GM21423 (cell line): Measurements from ENCODE around the gene PSORS1C1.

Source experiments
- ATAC-seq: cut with Tn5 transposase; IDR thresholded peaks from one replicate; pipeline ENCODE4 v1.9.1; 2021; ENCODE audit warnings: mild to moderate bottlenecking, moderate library complexity; ENCODE audit not compliant: unreplicated experiment

The PSORS1C1 gene

GRCh38 chr6:31125586-31126363, 11.2 kb downstream of the PSORS1C1 start:
- no peak for ATAC-seq

GRCh38 chr6:31126396-31127175, 12.0 kb downstream of the PSORS1C1 start:
- ATAC-seq = no peak

GRCh38 chr6:31128093-31128676, 13.6 kb downstream of the PSORS1C1 start:
- no peak for ATAC-seq

- no peak for ATAC-seq
These were observed 14.5 kb downstream of the PSORS1C1 start for GRCh38 chr6:31129130-31129529.

GRCh38 chr6:31130751-31131150, 16.2 kb downstream of the PSORS1C1 start:
- no peak for ATAC-seq

- ATAC-seq = no peak
These were observed 17.0 kb downstream of the PSORS1C1 start for GRCh38 chr6:31131595-31131994.

- ATAC-seq = no peak
These were observed 18.2 kb downstream of the PSORS1C1 start for GRCh38 chr6:31132806-31133205.

GRCh38 chr6:31135710-31136109, 21.1 kb downstream of the PSORS1C1 start:
- ATAC-seq = no peak

- no peak for ATAC-seq
These were observed 24.4 kb downstream of the PSORS1C1 start, which contains the start of gene PSORS1C2 for GRCh38 chr6:31138982-31139381. Gene PSORS1C2, minus strand, starts transcription at chr6:31139066. Its CDS starts 40 bp downstream, at chr6:31139026.

GRCh38 chr6:31139599-31139998, 25.0 kb downstream of the PSORS1C1 start:
- no peak for ATAC-seq

GRCh38 chr6:31140643-31141042, 26.0 kb downstream of the PSORS1C1 start:
- no peak for ATAC-seq

- ATAC-seq = no peak
These were observed 27.8 kb downstream of the PSORS1C1 start for GRCh38 chr6:31142361-31142761.

GRCh38 chr6:31143148-31143547, 28.5 kb downstream of the PSORS1C1 start:
- ATAC-seq = no peak

- ATAC-seq = no peak
These were observed 29.8 kb downstream of the PSORS1C1 start for GRCh38 chr6:31144296-31144969.

GRCh38 chr6:31144970-31145340, 30.4 kb downstream of the PSORS1C1 start:
- ATAC-seq = no peak

GRCh38 chr6:31145386-31145785, 30.8 kb downstream of the PSORS1C1 start:
- ATAC-seq = no peak

GRCh38 chr6:31149827-31150447, 35.3 kb downstream of the PSORS1C1 start:
- no peak for ATAC-seq

- no peak for ATAC-seq
These were observed 38.2 kb downstream of the PSORS1C1 start for GRCh38 chr6:31152781-31153180.

- no peak for ATAC-seq
These were observed 39.8 kb downstream of the PSORS1C1 start for GRCh38 chr6:31154436-31154835.

- no peak for ATAC-seq
These were observed 42.0 kb downstream of the PSORS1C1 start for GRCh38 chr6:31156641-31157040.
